GM12874 (cell line): ENCODE results near the gene RASGEF1C.

Experiments used
- CTCF ChIP-seq: IDR thresholded peaks from 2 replicates; pipeline ENCODE4 v1.5.1; 2011; ENCODE audit warnings: low read depth, mild to moderate bottlenecking, control low read depth, low read length, moderate library complexity; ENCODE audit not compliant: insufficient read depth

RASGEF1C gene

GRCh38 chr5:180211761-180212035 lies 2.7 kb upstream of the RASGEF1C start:
- TF ChIP-seq CTCF: no peak

GRCh38 chr5:180210961-180211760 lies 2.1 kb upstream of the RASGEF1C start:
- no peak for TF ChIP-seq CTCF

GRCh38 chr5:180208435-180209081 lies 453 bp downstream of the RASGEF1C start:
- no peak for TF ChIP-seq CTCF

GRCh38 chr5:180208038-180208434 lies 975 bp downstream of the RASGEF1C start:
- no peak for TF ChIP-seq CTCF

- no peak for TF ChIP-seq CTCF
Measured at GRCh38 chr5:180207593-180207992, 1.4 kb downstream of the RASGEF1C start.

GRCh38 chr5:180206993-180207392 lies 2.0 kb downstream of the RASGEF1C start:
- TF ChIP-seq CTCF: no peak

GRCh38 chr5:180205916-180206315 lies 3.1 kb downstream of the RASGEF1C start:
- no peak for TF ChIP-seq CTCF
